GM12872 (cell line): ENCODE measurements around the gene SHCBP1L.

ENCODE experiments used
- TF ChIP-seq, protein P1 (sequence below): IDR thresholded peaks from 3 replicates; pipeline ENCODE4 v1.5.1; 2011; ENCODE audit warnings: low read depth, mild to moderate bottlenecking, low read length, moderate library complexity; ENCODE audit not compliant: insufficient read depth

The SHCBP1L gene

DNA sequence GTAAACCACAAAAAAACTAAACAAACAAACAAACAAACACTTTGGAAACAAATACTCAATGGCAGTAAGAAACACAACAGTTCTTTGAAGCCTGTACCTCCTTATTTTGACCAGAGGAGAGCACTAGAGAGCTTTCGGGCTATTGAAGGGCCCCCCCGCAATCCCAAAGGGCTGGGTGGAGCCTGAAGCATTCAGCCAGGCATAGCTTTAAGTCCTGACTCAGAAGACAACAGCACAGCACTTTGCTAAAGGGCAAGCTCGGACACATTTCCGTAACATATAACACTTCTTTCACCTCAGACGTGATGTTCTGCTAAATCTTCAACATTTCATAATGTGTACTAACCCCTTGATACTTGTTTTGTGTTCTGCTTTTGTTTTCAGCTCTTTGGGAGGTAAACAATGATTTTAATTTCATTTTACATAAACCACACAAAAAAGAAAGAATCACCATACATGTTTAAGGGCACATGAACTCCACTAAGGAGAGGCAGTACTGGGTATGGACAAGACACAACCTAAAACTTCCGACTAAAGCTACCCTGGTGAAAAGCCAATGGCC lies 9.7 kb upstream of the SHCBP1L start:
- TF ChIP-seq, protein P1, sequence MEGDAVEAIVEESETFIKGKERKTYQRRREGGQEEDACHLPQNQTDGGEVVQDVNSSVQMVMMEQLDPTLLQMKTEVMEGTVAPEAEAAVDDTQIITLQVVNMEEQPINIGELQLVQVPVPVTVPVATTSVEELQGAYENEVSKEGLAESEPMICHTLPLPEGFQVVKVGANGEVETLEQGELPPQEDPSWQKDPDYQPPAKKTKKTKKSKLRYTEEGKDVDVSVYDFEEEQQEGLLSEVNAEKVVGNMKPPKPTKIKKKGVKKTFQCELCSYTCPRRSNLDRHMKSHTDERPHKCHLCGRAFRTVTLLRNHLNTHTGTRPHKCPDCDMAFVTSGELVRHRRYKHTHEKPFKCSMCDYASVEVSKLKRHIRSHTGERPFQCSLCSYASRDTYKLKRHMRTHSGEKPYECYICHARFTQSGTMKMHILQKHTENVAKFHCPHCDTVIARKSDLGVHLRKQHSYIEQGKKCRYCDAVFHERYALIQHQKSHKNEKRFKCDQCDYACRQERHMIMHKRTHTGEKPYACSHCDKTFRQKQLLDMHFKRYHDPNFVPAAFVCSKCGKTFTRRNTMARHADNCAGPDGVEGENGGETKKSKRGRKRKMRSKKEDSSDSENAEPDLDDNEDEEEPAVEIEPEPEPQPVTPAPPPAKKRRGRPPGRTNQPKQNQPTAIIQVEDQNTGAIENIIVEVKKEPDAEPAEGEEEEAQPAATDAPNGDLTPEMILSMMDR, result peak; percentile 87

DNA sequence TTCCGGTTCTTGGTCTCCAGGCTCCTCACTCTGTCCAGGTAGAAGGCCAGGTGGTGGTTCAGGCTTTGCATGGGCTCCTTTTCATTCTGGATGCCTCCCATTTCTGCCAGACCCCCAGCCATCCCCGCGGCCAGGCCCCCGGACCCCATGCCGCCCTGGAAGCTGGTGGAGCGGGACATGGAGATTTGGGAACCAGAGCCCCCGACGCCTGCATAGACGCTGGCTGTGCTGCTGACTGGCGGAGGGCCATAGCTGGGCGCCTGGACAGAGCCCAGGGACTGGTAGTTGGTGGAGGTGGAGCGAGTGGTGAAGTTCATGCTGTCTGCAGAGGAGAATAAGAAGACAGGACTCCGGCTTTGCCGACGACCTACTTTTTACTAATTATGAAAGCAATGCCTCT lies 7.1 kb upstream of the SHCBP1L start:
- TF ChIP-seq, protein P1, result no peak

DNA sequence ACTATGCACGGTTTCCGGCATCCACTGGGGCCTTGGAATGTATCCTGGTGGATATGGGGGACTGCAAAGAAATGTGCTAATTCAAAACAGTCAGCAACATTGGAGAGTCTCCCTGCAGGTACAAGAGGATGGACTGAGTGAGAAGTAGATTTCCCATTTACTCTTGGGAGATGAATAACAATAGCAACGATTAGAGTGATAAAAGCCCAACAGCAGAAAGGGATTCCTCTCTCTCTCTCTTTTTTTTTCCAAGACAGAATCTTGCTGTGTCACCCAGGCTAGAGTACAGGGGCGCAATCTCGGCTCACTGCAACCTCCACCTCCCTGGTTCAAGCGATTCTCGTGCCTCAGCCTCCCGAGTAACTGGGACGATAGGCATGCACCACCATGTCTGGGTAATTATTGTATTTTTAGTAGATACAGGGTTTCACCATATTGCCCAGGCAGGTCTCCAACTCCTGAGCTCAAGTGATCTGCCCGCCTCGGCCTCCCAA lies 5.0 kb upstream of the SHCBP1L start:
- TF ChIP-seq, protein P1, result no peak

DNA sequence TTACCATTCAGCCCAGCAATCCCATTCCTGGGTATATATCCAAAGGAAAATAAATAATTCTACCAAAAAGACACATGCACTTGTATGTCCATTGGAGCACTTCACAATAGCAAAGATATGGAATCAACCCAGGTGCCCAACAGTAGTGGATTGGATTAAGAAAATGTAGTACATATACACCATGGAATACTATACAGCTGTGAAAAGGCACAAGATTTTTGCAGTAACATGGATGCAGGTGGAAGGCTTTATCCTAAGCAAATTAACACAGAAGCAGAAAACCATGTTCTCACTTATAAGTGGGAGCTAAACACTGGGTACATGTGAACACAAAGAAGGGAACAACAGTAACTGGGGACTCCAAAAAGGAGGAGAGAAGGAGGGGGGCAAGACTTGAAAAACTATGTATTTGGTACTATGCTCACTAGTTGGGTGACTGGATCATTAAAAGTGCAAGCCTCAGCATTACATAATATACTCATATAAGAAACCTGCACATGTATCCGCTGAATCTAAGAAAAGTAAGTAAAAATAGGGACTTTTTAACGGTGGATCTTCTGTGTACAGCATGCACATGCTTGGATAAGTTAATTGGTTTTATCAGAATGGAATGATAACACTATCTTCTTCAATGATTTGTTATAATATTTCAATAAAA lies 3.9 kb upstream of the SHCBP1L start:
- TF ChIP-seq, protein P1, result no peak

DNA sequence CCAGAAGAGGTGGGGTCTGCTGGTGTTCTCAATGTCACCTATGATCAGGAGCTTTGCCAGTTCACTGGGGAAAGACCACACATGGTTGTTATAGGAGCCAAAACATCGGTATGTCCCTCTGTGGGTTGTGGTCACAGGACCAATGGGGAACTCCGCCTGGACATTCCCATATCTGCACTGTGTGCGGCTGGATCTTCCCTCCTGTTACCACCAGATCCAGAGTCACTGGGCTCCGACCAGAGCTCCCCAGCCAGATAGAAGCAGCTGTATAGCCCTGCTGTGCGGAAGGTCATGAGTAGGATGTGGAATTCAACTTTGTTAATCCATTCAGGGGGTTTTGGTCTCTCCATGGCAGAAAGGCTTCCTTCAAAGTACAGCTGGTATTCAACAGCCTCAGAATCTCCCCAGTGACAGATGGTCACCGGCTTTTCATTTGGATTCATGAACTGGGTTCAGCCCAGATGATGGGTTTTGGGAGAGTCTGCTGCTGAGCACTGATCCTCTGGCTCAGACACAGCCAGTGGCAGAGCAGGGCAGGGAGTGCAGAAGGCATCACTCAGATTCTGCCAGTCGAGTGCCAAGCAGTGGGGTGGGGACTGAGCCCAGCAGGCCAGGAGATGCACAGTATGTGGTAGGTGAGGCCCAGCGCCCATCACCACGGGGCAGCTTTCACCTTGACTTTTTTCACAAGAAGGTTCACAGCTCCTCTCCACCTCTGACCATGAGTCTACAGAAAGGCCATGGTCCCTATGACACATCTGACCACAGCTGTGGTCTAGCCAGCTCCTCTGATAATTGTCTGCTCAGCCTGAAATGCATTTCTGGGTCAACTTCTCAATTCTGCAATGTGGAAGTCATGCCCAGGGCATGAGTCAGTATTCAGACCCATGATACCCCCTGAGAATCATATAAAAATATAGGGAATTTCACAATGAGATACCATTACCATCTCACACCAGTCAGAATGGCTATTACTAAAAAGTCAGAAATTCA lies 2.9 kb upstream of the SHCBP1L start:
- TF ChIP-seq, protein P1, result no peak

DNA sequence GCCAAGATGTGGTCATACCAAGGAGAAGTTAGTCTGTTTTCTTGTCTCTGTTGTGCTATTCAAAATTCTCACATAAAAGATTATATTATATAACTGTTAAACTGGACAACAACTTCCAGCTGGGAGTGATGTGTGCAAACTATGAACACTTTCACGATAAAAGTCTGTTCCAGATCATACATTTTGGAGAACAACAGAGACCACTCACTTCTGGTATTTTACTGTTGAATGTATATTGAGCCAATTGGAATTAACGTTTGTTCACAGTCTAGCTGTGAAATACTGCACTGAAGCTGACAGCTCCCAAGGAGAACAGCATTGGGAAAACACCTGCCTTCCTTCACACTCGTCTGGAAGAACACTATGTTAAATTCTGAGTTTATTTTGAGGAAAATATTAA lies 860 bp upstream of the SHCBP1L start:
- TF ChIP-seq, protein P1, result no peak

DNA sequence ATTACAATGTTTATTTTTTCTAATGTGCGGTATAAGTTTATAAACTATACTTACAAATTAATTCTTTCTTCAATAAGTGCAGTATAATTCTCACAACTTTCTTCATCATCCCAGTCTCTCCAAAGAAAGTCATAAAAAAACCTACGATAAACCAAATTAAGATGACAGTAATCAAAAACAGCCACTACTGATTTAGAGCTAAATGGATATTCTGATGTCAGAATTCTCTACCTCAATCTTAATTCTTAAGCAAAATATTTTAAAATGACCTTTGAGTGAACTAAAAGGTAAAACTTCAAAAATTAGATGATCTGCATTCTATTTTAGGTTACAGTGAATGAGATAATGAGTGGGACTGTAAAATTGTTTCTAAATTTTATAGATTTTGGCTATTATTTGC lies 13.6 kb downstream of the SHCBP1L start:
- TF ChIP-seq, protein P1, result no peak
